Hepatocyte (in vitro differentiated cells): Measurements from ENCODE around the gene GPR61. TPM values are rescaled to one million over a fixed set of nuclear protein-coding genes. Genes with fewer than 3 reads are reported as not detected.

Source experiments
- DNase-seq: peaks from one replicate; pipeline ENCODE4 v3.0.0-alpha.2; 2016; ENCODE audit warnings: low spot score
- H2AFZ ChIP-seq: fragments of 200-600 bp; sonication (generic); 2 replicates; pipeline ENCODE4 v1.6.0; 2016; ENCODE audit warnings: antibody characterized with exemption, mild to moderate bottlenecking
- H3K27ac ChIP-seq: fragments of 200-600 bp; sonication (generic); 2 replicates; pipeline ENCODE4 v1.5.1; 2016; ENCODE audit warnings: mild to moderate bottlenecking
- H3K27me3 ChIP-seq: fragments of 200-600 bp; sonication (generic); 2 replicates; pipeline ENCODE4 v1.6.1; 2016
- H3K36me3 ChIP-seq: fragments of 200-600 bp; sonication (generic); replicated peaks from 2 replicates; pipeline ENCODE4 v1.5.1; 2016; ENCODE audit warnings: low read depth; ENCODE audit not compliant: insufficient read depth
- H3K4me1 ChIP-seq: fragments of 200-600 bp; sonication (generic); 2 replicates; pipeline ENCODE4 v1.5.1; 2016; ENCODE audit warnings: mild to moderate bottlenecking, moderate library complexity; ENCODE audit not compliant: insufficient read depth
- H3K4me2 ChIP-seq: fragments of 200-600 bp; sonication (generic); 2 replicates; pipeline ENCODE4 v1.6.0; 2016
- H3K4me3 ChIP-seq: fragments of 200-600 bp; sonication (generic); 2 replicates; pipeline ENCODE4 v1.5.1; 2016; ENCODE audit warnings: mild to moderate bottlenecking
- H3K79me2 ChIP-seq: fragments of 200-600 bp; sonication (generic); 2 replicates; pipeline ENCODE4 v1.6.0; 2017; ENCODE audit warnings: mild to moderate bottlenecking
- H3K9me2 ChIP-seq: fragments of 200-600 bp; sonication (generic); replicated peaks from 2 replicates; pipeline ENCODE4 v1.6.0; 2017; ENCODE audit warnings: mild to moderate bottlenecking; ENCODE audit not compliant: insufficient read depth
- H3K9me3 ChIP-seq: fragments of 200-600 bp; sonication (generic); 2 replicates; pipeline ENCODE4 v1.5.1; 2016; ENCODE audit warnings: low read depth, mild to moderate bottlenecking
- H4K20me1 ChIP-seq: fragments of 200-600 bp; sonication (generic); 2 replicates; pipeline ENCODE4 v1.6.0; 2016; ENCODE audit warnings: mild to moderate bottlenecking; ENCODE audit not compliant: insufficient read depth, poor library complexity, severe bottlenecking
- EZH2 ChIP-seq: fragments of 200-600 bp; sonication (generic); IDR thresholded peaks from 2 replicates; pipeline ENCODE4 v1.6.1; 2016; ENCODE audit warnings: antibody characterized with exemption, mild to moderate bottlenecking, borderline replicate concordance
- EZH2phosphoT487 ChIP-seq: fragments of 200-600 bp; sonication (generic); IDR thresholded peaks from one replicate; pipeline ENCODE4 v1.6.1; 2018; ENCODE audit warnings: antibody characterized with exemption, mild to moderate bottlenecking, low read depth, moderate library complexity; ENCODE audit not compliant: unreplicated experiment, severe bottlenecking
- WGBS: methylation state at CpG from one replicate; pipeline ENCODE4 v1.1.6; 2016; ENCODE audit warnings: low lambda C conversion rate; ENCODE audit errors: missing lambda C conversion rate; 5-methylcytosine and 5-hydroxymethylcytosine counted together
- polyA plus RNA-seq: library from polyadenylated mRNA; unstranded; fragments of >200 nt; fragmentation: Nextera tagmentation; extraction: Ambion mirVana; gene quantifications from 2 replicates; pipeline ENCODE4 v1.2.1, GENCODE V29; 2016
- total RNA-seq: library from RNA; depleted of rRNA; stranded (reverse); fragments of >200 nt; gene quantifications from 2 replicates; pipeline ENCODE4 v1.2.3, GENCODE V29; 2014
- TF ChIP-seq, protein P1 (sequence below): fragments of 200-600 bp; sonication (generic); IDR thresholded peaks from 2 replicates; pipeline ENCODE4 v1.5.1; 2016; ENCODE audit warnings: antibody characterized with exemption, mild to moderate bottlenecking; ENCODE audit not compliant: poor library complexity

GPR61 gene
- total and polyA plus RNA-seq, 2 experiments from 2014 or later, result 0.50 to 1.1 TPM

DNA sequence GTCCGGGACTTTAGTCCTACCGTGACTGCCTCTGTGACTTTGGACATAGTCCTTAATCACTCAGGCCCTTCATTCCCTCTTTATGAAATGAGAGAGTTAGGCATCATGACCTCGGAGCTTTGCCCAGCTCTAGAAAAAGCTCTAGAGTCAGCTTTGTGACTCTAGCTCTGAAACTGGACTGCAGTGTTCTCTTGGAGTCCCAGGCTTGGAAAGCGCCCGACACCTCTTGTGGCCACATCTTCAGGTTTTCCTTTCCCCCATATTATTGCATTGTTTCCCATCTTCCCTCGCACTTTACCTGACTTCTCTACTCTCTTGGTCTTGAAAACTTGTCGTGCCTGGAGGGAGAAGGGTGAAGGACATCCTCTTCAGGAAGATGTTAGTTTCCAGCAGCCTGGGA lies 17.6 kb upstream of the GPR61 start:
- no peak for DNase-seq
- Histone ChIP-seq H3K9me2 (no peaks in the 10 kb centered on the region), H3K27ac (no peak overlapping the region), H2AFZ (no peak overlapping the region), H3K79me2 (no peaks in the 10 kb centered on the region), H4K20me1 (no peaks in the 10 kb centered on the region), H3K27me3 (no peaks in the 10 kb centered on the region), H3K36me3 (no peaks in the 10 kb centered on the region), H3K9me3 (no peaks in the 10 kb centered on the region), H3K4me3 (no peak overlapping the region), H3K4me2 (no peak overlapping the region), H3K4me1 (no peaks in the 10 kb centered on the region)
- TF ChIP-seq EZH2, result no peak
- no peak for TF ChIP-seq EZH2phosphoT487
- TF ChIP-seq, protein P1, sequence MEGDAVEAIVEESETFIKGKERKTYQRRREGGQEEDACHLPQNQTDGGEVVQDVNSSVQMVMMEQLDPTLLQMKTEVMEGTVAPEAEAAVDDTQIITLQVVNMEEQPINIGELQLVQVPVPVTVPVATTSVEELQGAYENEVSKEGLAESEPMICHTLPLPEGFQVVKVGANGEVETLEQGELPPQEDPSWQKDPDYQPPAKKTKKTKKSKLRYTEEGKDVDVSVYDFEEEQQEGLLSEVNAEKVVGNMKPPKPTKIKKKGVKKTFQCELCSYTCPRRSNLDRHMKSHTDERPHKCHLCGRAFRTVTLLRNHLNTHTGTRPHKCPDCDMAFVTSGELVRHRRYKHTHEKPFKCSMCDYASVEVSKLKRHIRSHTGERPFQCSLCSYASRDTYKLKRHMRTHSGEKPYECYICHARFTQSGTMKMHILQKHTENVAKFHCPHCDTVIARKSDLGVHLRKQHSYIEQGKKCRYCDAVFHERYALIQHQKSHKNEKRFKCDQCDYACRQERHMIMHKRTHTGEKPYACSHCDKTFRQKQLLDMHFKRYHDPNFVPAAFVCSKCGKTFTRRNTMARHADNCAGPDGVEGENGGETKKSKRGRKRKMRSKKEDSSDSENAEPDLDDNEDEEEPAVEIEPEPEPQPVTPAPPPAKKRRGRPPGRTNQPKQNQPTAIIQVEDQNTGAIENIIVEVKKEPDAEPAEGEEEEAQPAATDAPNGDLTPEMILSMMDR, result no peak
- 95% methylated on average over 7 of the region's 7 CpGs for WGBS

DNA sequence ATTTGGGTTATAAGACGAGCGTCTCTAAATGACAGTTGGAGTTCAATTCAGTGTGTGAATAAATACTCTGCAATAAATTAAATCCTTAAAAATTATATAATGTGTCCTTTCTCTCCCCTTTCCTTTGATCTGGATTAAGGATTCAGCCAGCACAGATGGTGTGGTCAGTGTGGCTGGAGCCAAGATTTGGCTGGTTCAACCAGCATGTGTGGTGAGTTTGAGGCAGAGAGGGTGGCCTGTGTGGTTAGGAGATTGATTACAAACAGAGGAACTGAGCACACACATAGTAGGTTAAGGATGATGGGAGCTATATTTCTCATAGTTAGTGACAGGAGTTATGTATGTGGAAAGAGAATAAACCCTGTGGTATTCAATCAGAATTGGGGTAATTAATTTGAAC lies 16.0 kb upstream of the GPR61 start:
- TF ChIP-seq, protein P1, result no peak
- TF ChIP-seq EZH2, result no peak
- no peak for TF ChIP-seq EZH2phosphoT487
- no peaks in the 10 kb centered on the region for H3K27me3 ChIP-seq
- H4K20me1 ChIP-seq, result no peaks in the 10 kb centered on the region
- H3K4me3 ChIP-seq, result no peak overlapping the region
- H3K36me3 ChIP-seq, result no peaks in the 10 kb centered on the region
- DNase-seq, result no peak
- H2AFZ ChIP-seq, result no peak overlapping the region
- no peak overlapping the region for H3K4me2 ChIP-seq
- WGBS, result 93% methylated on average over 2 of the region's 2 CpGs
- H3K9me3 ChIP-seq, result no peaks in the 10 kb centered on the region
- no peaks in the 10 kb centered on the region for H3K9me2 ChIP-seq
- H3K27ac ChIP-seq, result no peak overlapping the region
- no peaks in the 10 kb centered on the region for H3K79me2 ChIP-seq
- H3K4me1 ChIP-seq, result no peaks in the 10 kb centered on the region

DNA sequence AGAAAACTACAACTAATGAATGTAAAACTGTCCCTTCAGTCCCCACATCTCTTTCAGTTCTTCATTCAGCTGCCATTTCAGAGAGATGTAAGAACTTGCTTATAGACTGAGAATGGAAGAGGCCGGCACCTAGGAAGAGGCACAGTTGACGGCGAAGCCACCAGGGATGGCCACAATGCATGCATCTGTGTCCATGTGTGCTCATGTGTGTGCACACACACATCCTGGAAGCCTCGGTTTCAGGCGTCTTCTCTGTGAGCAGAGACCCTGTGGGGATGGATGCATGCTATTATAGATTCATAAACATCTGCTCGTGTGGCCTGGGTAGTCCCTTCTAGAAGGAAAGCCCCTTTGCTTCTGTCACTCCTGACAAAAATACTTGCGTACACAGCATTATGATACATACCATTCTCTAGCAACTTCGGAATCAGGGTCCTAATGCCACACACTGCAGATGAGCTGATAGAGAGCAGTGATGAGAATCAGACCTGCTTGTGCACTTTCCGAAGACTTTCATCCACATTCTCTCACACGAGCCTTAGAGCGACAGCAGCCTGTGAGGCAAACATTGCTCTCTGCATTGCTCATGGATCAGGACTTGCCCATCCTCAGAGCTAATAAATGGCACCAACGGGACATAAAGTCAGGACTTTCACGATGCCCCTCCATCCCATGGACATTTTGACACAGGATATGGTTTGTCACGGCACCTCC lies 12.4 kb upstream of the GPR61 start:
- Histone ChIP-seq H3K9me2 (no peaks in the 10 kb centered on the region), H3K27ac (no peak overlapping the region)

More for the DNA sequence above, 12.4 kb upstream of the GPR61 start:
- WGBS, result 79% methylated on average over 14 of the region's 14 CpGs
- Histone ChIP-seq H3K4me2 (no peak overlapping the region), H3K9me3 (no peaks in the 10 kb centered on the region), H3K4me1 (no peaks in the 10 kb centered on the region), H3K79me2 (no peaks in the 10 kb centered on the region), H3K4me3 (no peak overlapping the region), H2AFZ (no peak overlapping the region), H4K20me1 (no peaks in the 10 kb centered on the region), H3K36me3 (no peaks in the 10 kb centered on the region), H3K27me3 (no peaks in the 10 kb centered on the region)
- TF ChIP-seq, protein P1, result no peak
- TF ChIP-seq EZH2 (no peak), EZH2phosphoT487 (no peak)
- DNase-seq, result no peak
